ENCODE data around the gene KCNMA1.

The KCNMA1 gene

GRCh38 chr10:76901701-76902100 lies 735.9 kb downstream of the KCNMA1 start:
- no peak for DNase-seq

- no peak for DNase-seq
Observed at GRCh38 chr10:76899490-76899889, 738.1 kb downstream of the KCNMA1 start.

- no peak for DNase-seq
Observed at GRCh38 chr10:76892766-76893479, 744.7 kb downstream of the KCNMA1 start.

- no peak for DNase-seq
Observed at GRCh38 chr10:76887223-76888010, 750.2 kb downstream of the KCNMA1 start.

GRCh38 chr10:76885816-76886215 lies 751.8 kb downstream of the KCNMA1 start:
- no peak for DNase-seq

GRCh38 chr10:76884673-76885275 lies 752.8 kb downstream of the KCNMA1 start:
- no peak for DNase-seq

GRCh38 chr10:76883596-76883995 lies 754.0 kb downstream of the KCNMA1 start:
- no peak for DNase-seq

GRCh38 chr10:76882796-76883195 lies 754.8 kb downstream of the KCNMA1 start:
- DNase-seq: no peak

- DNase-seq: no peak
Observed at GRCh38 chr10:76882245-76882644, 755.4 kb downstream of the KCNMA1 start.

GRCh38 chr10:76881477-76882220 lies 756.0 kb downstream of the KCNMA1 start:
- no peak for DNase-seq

- DNase-seq: no peak
Observed at GRCh38 chr10:76880931-76881330, 756.7 kb downstream of the KCNMA1 start.

- no peak for DNase-seq
Observed at GRCh38 chr10:76879116-76879913, 758.3 kb downstream of the KCNMA1 start.

- no peak for DNase-seq
Observed at GRCh38 chr10:76878514-76878913, 759.1 kb downstream of the KCNMA1 start.

GRCh38 chr10:76874896-76875295 lies 762.7 kb downstream of the KCNMA1 start:
- no peak for DNase-seq

GRCh38 chr10:76874176-76874575 lies 763.4 kb downstream of the KCNMA1 start:
- no peak for DNase-seq

- DNase-seq: no peak
Observed at GRCh38 chr10:76871697-76872295, 765.8 kb downstream of the KCNMA1 start.

- DNase-seq: no peak
Observed at GRCh38 chr10:76869931-76870330, 767.7 kb downstream of the KCNMA1 start.

GRCh38 chr10:76868098-76868977 lies 769.3 kb downstream of the KCNMA1 start:
- no peak for DNase-seq

GRCh38 chr10:76866841-76867586 lies 770.6 kb downstream of the KCNMA1 start:
- DNase-seq: no peak

GRCh38 chr10:76864922-76865321 lies 772.7 kb downstream of the KCNMA1 start:
- no peak for DNase-seq

Measured in NCI-H2029 treated with DMSO at 0.1 percent for 48 hours (cell line).